Astrocyte of the spinal cord (primary cell): ENCODE measurements around the gene SULT4A1.

ENCODE experiments used
- DNase-seq: peaks from one replicate; pipeline ENCODE4 v3.0.0; 2011; ENCODE audit warnings: low read depth, low spot score
- H3K4me3 ChIP-seq: 2 replicates; pipeline ENCODE4 v1.5.1; 2011; ENCODE audit warnings: low read depth, mild to moderate bottlenecking, low read length, moderate library complexity
- CTCF ChIP-seq: IDR thresholded peaks from 2 replicates; pipeline ENCODE4 v1.5.1; 2012; ENCODE audit warnings: low read depth, mild to moderate bottlenecking, low read length, inconsistent platforms
- in situ Hi-C: cut with HindIII; loops from 2 replicates; pipeline ENCODE4 v1.10.0; 2017; ENCODE audit warnings: low sequenced_read_pairs

SULT4A1 gene

DNA sequence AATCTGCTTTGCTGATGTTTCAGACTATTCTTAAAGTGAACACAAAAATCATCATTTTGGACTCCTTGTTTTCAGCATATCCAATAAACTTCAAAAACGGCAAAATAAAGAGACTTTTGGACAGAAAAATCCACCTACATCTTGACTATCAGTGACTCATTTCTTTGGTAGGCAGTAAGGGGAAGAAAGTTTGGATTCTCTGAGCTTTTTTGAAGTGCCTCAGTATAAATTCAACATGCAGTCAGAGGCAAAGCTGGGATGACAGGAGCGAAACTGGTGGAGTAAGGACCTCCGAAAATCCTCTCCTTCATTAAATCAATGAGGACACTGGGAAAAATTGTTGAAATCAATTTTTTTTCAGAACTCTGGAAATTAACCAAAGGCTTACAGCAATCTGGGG, 79.9 kb downstream of the SULT4A1 start:
- no peak for DNase-seq
- in situ Hi-C loops = no loop called here
- H3K4me3 ChIP-seq = no peak overlapping the region
- TF ChIP-seq CTCF = no peak

- DNase-seq = peak; percentile 21
- TF ChIP-seq CTCF = no peak
- no peak overlapping the region for H3K4me3 ChIP-seq
- in situ Hi-C loops = no loop called here
Observed at GRCh38 chr22:43777286-43777685, 85.0 kb downstream of the SULT4A1 start.

DNA sequence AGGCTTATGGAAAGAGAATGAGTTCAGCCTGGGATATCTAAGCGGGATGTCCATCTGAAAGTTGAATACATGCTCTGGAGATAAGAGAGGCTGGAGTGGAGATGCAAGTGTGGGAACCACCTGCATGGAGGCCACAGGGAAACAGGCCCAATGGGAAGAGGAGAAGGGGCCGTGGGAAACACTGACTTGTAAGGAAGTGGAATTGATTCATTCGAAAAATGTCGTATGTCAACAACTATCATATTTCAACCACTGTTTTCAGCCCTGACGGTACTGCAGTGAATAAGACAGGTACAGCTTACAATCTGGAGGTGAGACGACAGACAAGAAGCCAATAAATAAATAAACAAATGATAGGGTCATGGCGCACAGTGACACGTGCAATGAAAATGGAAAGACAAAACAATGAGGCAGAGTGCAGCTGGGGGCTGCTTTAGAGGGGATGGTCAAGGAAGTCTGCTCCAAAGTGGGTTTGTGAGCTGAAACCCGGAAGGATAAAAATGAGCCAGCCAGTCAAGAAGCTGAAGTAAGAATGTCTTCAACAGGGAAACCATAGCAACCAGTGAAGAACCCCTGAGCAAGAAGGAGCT, 86.1 kb downstream of the SULT4A1 start:
- in situ Hi-C loops = no loop called here
- no peak for TF ChIP-seq CTCF
- no peak overlapping the region for H3K4me3 ChIP-seq
- DNase-seq = no peak
